HG02571 (cell line): Measurements from ENCODE around the gene HSF4.

ENCODE experiments used
- ATAC-seq: cut with Tn5 transposase; IDR thresholded peaks from one replicate; pipeline ENCODE4 v1.9.1; 2021; ENCODE audit warnings: mild to moderate bottlenecking, moderate library complexity; ENCODE audit not compliant: unreplicated experiment

HSF4 gene

GRCh38 chr16:67150047-67150832, 14.3 kb upstream of the HSF4 start:
- peak; percentile 49 for ATAC-seq

- peak; percentile 53 for ATAC-seq
These were observed 13.6 kb upstream of the HSF4 start, which contains the start of gene B3GNT9 for GRCh38 chr16:67150833-67151396. Gene B3GNT9 (minus strand): TSS chr16:67150998. CDS start chr16:67150485, 513 bp downstream.

GRCh38 chr16:67151431-67152097, 13.0 kb upstream of the HSF4 start:
- no peak for ATAC-seq

- no peak for ATAC-seq
These were observed 9.8 kb upstream of the HSF4 start for GRCh38 chr16:67154578-67155294.

- no peak for ATAC-seq
These were observed 9.0 kb upstream of the HSF4 start for GRCh38 chr16:67155295-67156142.

GRCh38 chr16:67156143-67156844, 8.3 kb upstream of the HSF4 start:
- ATAC-seq = no peak

GRCh38 chr16:67157106-67157748, 7.3 kb upstream of the HSF4 start:
- no peak for ATAC-seq

- ATAC-seq = no peak
These were observed 6.5 kb upstream of the HSF4 start for GRCh38 chr16:67157892-67158635.

- peak; percentile 48 for ATAC-seq
These were observed 5.6 kb upstream of the HSF4 start for GRCh38 chr16:67158637-67159600.

- ATAC-seq = no peak
These were observed 2.9 kb upstream of the HSF4 start for GRCh38 chr16:67161595-67162058.

GRCh38 chr16:67162506-67163163, 1.9 kb upstream of the HSF4 start:
- no peak for ATAC-seq

GRCh38 chr16:67163164-67163998, 1.2 kb upstream of the HSF4 start:
- no peak for ATAC-seq

GRCh38 chr16:67163999-67164558, 466 bp upstream of the HSF4 start:
- ATAC-seq = no peak

GRCh38 chr16:67165121-67166078, 855 bp downstream of the HSF4 start:
- no peak for ATAC-seq
